Motor neuron (in vitro differentiated cells): ENCODE results near the gene DPYD. TPM values are rescaled to one million over a fixed set of nuclear protein-coding genes. Genes with fewer than 3 reads are reported as not detected.
A peak's percentile ranks its signal among the peaks of the same experiment; 100 is the strongest.

Experiments
- ATAC-seq, 8 experiments: fragments of 200-7000 bp; cut with Tn5 transposase; replicated peaks in 6 of 8; 2 replicates each; pipeline ENCODE4 v1.8.0; 2021; ENCODE audit warnings: mild to moderate bottlenecking in 8 of 8, moderate library complexity in 8 of 8
- H3K27ac ChIP-seq, 2 donors: fragments of 250-450 bp; sonication (Bioruptor Pico); 2 replicates each; pipeline ENCODE4 v1.9.0; 2021; ENCODE audit warnings: antibody characterized with exemption in 2 of 2, mild to moderate bottlenecking in 2 of 2, moderate library complexity in 1 of 2
- H3K4me1 ChIP-seq, 2 donors: fragments of 250-450 bp; sonication (Bioruptor Pico); replicated peaks in 1 of 2; 2 replicates each; pipeline ENCODE4 v1.6.1; 2021; ENCODE audit warnings: antibody characterized with exemption in 2 of 2, mild to moderate bottlenecking in 2 of 2, moderate library complexity in 1 of 2
- H3K4me3 ChIP-seq, 5 donors: fragments of 250-450 bp; sonication (Bioruptor Pico); 2 replicates each; pipeline ENCODE4 v1.9.0; 2021; ENCODE audit warnings: antibody characterized with exemption in 5 of 5, mild to moderate bottlenecking in 5 of 5, moderate library complexity in 4 of 5
- WGBS, 10 experiments: fragments of 450-650 bp; shearing (Covaris generic); methylation state at CpG; one replicate each; pipeline ENCODE4 v1.0.0; 2022; 5-methylcytosine and 5-hydroxymethylcytosine counted together
- in situ Hi-C, 9 experiments: fragments of 400-800 bp; cut with MboI; loops; one replicate each; pipeline ENCODE4 v1.15.0; 2021; ENCODE audit warnings: low sequenced_read_pairs in 9 of 9, low pct_unique_long_range_greater_than_20kb in 2 of 9; ENCODE audit not compliant: unreplicated experiment in 9 of 9
- total RNA-seq, 8 experiments: library from RNA; unstranded; fragments of 300-600 nt; gene quantifications; 2 replicates each; pipeline versions ENCODE4 v1.2.3 to v1.2.4, GENCODE V29; 2022

The DPYD gene
- total RNA-seq, 8 experiments from 2014 or later, result 7.4 to 37.1 (median 14.2) TPM

- no peak overlapping the region for H3K4me3 ChIP-seq
- 67 to 100% (median 88%) methylated on average over 1 to 2 of the region's 2 CpGs; no CpG with 5 or more reads in 3 of the 10 experiments for WGBS, 10 experiments
- H3K4me1 ChIP-seq, result peaks cover 12 to 16% of the 10 kb centered on the region in 2 donors
- ATAC-seq, result peak in 5 of 8 experiments; percentile 78 to 90 (median 80)
- no peak overlapping the region for H3K27ac ChIP-seq
- in situ Hi-C loops, result no loop called here
Measured at GRCh38 chr1:97304366-97304765, 616.5 kb downstream of the DPYD start.

- Histone ChIP-seq H3K27ac (no peak overlapping the region), H3K4me1 (peaks cover 10 to 26% of the 10 kb centered on the region in 2 donors), H3K4me3 (no peak overlapping the region)
- ATAC-seq, result peak in 3 of 8 experiments; percentile 45 to 62 (median 53)
- WGBS, 10 experiments, result 14 to 100% (median 74%) methylated on average over 1 of the region's 1 CpG; no CpG with 5 or more reads in 3 of the 10 experiments
- in situ Hi-C loops, result no loop called here
Measured at GRCh38 chr1:97298966-97299365, 621.9 kb downstream of the DPYD start.

GRCh38 chr1:97297611-97298010 lies 623.2 kb downstream of the DPYD start:
- ATAC-seq, result no peak
- Histone ChIP-seq H3K27ac (no peak overlapping the region), H3K4me3 (no peak overlapping the region), H3K4me1 (peaks cover 9 to 23% of the 10 kb centered on the region in 2 donors)
- WGBS, 10 experiments, result 84 to 100% (median 97%) methylated on average over 2 of the region's 2 CpGs; no CpG with 5 or more reads in 3 of the 10 experiments
- in situ Hi-C loops, result no loop called here

GRCh38 chr1:97281962-97282361 lies 638.9 kb downstream of the DPYD start:
- H3K4me1 ChIP-seq, result no peaks in the 10 kb centered on the region
- 57 to 100% (median 88%) methylated on average over 1 of the region's 1 CpG; no CpG with 5 or more reads in 1 of the 10 experiments for WGBS, 10 experiments
- no peak for ATAC-seq
- in situ Hi-C loops, result no loop called here
- no peak overlapping the region for H3K27ac ChIP-seq
- no peak overlapping the region for H3K4me3 ChIP-seq

GRCh38 chr1:97277891-97278654 lies 642.8 kb downstream of the DPYD start:
- peak in 3 of 8 experiments; percentile 37 to 98 (median 94) for ATAC-seq
- Histone ChIP-seq H3K4me3 (no peak overlapping the region), H3K27ac (no peak overlapping the region), H3K4me1 (no peaks in the 10 kb centered on the region)
- in situ Hi-C loops, result no loop called here
- WGBS, 10 experiments, result 57 to 100% (median 92%) methylated on average over 1 to 2 of the region's 2 CpGs; no CpG with 5 or more reads in 1 of the 10 experiments

- no peak for ATAC-seq
- no peak overlapping the region for H3K4me3 ChIP-seq
Measured at GRCh38 chr1:97271916-97272788, 648.7 kb downstream of the DPYD start.

GRCh38 chr1:97270508-97271307 lies 650.1 kb downstream of the DPYD start:
- Histone ChIP-seq H3K4me1 (peaks cover 0 to 5% of the 10 kb centered on the region in 2 donors), H3K27ac (no peak overlapping the region), H3K4me3 (no peak overlapping the region)
- 36 to 100% (median 67%) methylated on average over 1 to 3 of the region's 3 CpGs for WGBS, 10 experiments
- no peak for ATAC-seq
- in situ Hi-C loops, result no loop called here

More at GRCh38 chr1:97271916-97272788, 648.7 kb downstream of the DPYD start:
- 56 to 90% (median 66%) methylated on average over 5 to 6 of the region's 6 CpGs for whole genome bisulfite sequencing, 10 experiments
- H3K4me1 ChIP-seq, result peaks cover 0 to 5% of the 10 kb centered on the region in 2 donors
- in situ Hi-C loops, result no loop called here
- no peak overlapping the region for H3K27ac ChIP-seq

- no peak overlapping the region for H3K4me3 ChIP-seq
- in situ Hi-C loops, result no loop called here
- no peak overlapping the region for H3K27ac ChIP-seq
Measured at GRCh38 chr1:97265630-97266029, 655.2 kb downstream of the DPYD start.

GRCh38 chr1:97262842-97263241 lies 658.0 kb downstream of the DPYD start:
- in situ Hi-C loops, result no loop called here
- Histone ChIP-seq H3K27ac (no peak overlapping the region), H3K4me1 (no peaks in the 10 kb centered on the region), H3K4me3 (no peak overlapping the region)
- ATAC-seq, result no peak
- WGBS, 10 experiments, result 43 to 100% (median 90%) methylated on average over 1 of the region's 1 CpG; no CpG with 5 or more reads in 1 of the 10 experiments

More at GRCh38 chr1:97265630-97266029, 655.2 kb downstream of the DPYD start:
- no peaks in the 10 kb centered on the region for H3K4me1 ChIP-seq
- no peak for ATAC-seq

GRCh38 chr1:97258597-97258996 lies 662.2 kb downstream of the DPYD start:
- no peak overlapping the region for H3K27ac ChIP-seq

GRCh38 chr1:97254731-97255463 lies 665.9 kb downstream of the DPYD start:
- no peak overlapping the region for H3K27ac ChIP-seq
- no peaks in the 10 kb centered on the region for H3K4me1 ChIP-seq
- WGBS, 10 experiments, result 17 to 91% (median 79%) methylated on average over 1 to 4 of the region's 4 CpGs
- in situ Hi-C loops, result no loop called here
- no peak for ATAC-seq
- no peak overlapping the region for H3K4me3 ChIP-seq

More at GRCh38 chr1:97258597-97258996, 662.2 kb downstream of the DPYD start:
- Histone ChIP-seq H3K4me1 (no peaks in the 10 kb centered on the region), H3K4me3 (no peak overlapping the region)
- in situ Hi-C loops, result no loop called here
- 60 to 100% (median 85%) methylated on average over 1 of the region's 1 CpG; no CpG with 5 or more reads in 3 of the 10 experiments for WGBS, 10 experiments
- ATAC-seq, result no peak

GRCh38 chr1:97252925-97253324 lies 667.9 kb downstream of the DPYD start:
- 56 to 97% (median 86%) methylated on average over 1 to 3 of the region's 3 CpGs for WGBS, 10 experiments

More at GRCh38 chr1:97252925-97253324, 667.9 kb downstream of the DPYD start:
- Histone ChIP-seq H3K4me1 (no peaks in the 10 kb centered on the region), H3K27ac (no peak overlapping the region), H3K4me3 (no peak overlapping the region)
- ATAC-seq, result no peak
- in situ Hi-C loops, result no loop called here
